GM12874 (cell line): ENCODE results near the gene VWA8.

ENCODE experiments used
- TF ChIP-seq, protein P1 (sequence below): IDR thresholded peaks from 2 replicates; pipeline ENCODE4 v1.5.1; 2011; ENCODE audit warnings: low read depth, mild to moderate bottlenecking, control low read depth, low read length, moderate library complexity; ENCODE audit not compliant: insufficient read depth

VWA8 gene

DNA sequence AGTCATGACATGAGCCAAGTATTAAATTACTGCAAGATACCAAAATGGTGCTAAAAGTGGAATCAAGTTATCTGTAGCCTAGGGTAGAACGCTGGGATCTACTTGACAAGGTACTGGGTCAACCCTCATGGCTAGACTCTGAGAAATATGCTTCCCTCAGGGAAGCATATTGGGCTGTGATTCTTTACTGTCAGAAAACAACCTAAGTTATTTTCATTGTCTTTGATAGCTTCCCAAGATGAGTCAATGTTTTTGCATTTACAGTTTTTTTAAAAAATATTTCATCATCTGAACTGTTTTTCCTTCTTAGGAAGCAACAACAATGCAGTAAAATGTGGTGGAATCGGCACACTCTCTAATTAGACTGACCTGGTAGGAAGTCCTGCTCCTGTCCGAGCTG lies 285.6 kb downstream of the VWA8 start:
- TF ChIP-seq, protein P1, sequence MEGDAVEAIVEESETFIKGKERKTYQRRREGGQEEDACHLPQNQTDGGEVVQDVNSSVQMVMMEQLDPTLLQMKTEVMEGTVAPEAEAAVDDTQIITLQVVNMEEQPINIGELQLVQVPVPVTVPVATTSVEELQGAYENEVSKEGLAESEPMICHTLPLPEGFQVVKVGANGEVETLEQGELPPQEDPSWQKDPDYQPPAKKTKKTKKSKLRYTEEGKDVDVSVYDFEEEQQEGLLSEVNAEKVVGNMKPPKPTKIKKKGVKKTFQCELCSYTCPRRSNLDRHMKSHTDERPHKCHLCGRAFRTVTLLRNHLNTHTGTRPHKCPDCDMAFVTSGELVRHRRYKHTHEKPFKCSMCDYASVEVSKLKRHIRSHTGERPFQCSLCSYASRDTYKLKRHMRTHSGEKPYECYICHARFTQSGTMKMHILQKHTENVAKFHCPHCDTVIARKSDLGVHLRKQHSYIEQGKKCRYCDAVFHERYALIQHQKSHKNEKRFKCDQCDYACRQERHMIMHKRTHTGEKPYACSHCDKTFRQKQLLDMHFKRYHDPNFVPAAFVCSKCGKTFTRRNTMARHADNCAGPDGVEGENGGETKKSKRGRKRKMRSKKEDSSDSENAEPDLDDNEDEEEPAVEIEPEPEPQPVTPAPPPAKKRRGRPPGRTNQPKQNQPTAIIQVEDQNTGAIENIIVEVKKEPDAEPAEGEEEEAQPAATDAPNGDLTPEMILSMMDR: no peak

DNA sequence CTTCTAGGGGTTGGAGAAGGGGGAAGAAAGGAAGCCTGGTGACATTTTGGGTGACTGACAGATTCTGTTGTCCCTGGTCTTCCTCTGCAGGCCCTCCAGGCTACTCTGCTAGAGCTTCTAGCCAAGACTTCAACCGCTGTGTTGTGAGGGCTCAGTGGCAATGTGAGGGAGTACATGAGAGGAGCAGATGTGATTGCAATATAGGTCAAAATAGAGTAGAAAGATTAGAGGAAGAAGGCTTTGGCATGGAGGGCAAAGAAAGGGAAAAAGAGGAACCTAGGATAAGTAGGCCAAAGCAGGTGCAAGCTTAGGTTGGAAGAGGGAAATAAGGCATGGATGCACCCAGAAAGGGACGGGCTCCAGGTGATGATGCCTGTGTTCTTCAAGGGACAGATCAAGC lies 286.7 kb downstream of the VWA8 start:
- TF ChIP-seq, protein P1: no peak

DNA sequence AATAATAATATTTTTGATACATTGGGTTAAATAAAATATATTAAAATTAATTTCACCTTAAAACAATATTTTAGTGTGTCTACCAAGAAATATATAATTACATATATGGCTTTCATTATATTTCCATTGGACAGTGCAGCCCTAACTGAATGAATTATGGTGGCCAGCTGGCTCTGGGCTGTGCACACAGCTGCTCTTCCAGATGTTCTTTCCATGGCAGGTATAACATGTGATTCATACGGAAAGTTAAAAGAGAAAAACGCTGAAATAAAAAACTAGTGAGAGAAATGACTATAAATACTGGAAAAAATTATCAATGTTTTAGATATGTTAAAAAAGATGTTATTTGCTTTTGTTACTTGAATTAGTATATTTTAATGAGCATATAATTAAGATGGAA lies 287.3 kb downstream of the VWA8 start:
- TF ChIP-seq, protein P1: no peak

DNA sequence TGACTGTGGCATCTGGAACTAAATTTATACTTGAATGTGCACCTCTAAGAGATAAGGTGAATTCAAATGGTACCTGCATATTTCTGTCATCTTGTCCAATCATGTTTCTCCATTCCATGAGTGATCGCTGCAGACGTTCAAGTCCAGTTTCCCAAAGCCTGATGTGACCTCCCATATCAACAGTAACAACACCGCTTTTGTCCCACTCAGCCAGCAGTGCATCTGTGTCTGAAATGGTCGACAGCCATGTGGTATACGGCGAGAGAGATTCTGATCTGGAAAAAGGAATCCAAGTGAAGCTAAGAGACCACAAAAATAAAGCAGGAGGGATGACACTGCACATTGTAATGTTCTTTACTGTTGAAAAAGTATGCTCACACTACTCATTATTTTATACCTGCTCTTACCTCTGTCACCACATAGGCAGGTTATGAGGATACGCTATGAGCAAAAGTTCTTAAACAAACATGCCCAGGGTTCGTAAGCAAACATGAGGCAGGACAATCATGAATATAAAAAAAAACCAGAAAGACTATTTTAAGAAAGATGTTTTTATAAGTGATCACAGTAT lies 290.0 kb downstream of the VWA8 start:
- TF ChIP-seq, protein P1: no peak

DNA sequence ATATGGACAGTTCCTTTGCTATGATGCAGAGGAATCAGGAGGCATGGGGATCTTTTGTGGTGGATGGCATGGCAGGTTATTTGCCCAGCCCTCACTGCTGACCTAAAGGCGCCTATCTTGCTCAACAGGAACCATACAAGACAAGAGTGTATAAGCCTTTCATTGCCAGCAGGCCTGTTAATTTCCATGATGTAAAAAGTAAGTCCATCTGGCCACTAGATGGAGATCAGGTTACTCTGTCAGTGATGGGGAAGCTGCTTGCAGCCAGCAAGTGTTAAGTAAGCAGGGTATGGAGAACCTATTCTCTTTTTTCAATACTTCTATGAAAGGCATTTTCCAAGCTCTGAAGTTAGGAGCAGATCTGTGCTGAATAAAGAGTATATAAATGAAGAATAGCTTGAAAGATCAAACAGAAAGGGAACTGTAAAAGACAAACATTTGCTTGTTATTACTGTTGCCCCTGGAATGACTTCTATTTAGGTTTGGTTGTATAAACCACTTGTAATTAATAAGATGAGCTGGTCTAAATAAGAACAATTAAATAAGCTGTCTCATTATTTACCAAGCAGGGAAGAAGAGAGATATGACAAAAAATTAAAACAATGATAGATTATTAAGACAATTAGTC lies 292.7 kb downstream of the VWA8 start:
- TF ChIP-seq, protein P1: peak; percentile 64

DNA sequence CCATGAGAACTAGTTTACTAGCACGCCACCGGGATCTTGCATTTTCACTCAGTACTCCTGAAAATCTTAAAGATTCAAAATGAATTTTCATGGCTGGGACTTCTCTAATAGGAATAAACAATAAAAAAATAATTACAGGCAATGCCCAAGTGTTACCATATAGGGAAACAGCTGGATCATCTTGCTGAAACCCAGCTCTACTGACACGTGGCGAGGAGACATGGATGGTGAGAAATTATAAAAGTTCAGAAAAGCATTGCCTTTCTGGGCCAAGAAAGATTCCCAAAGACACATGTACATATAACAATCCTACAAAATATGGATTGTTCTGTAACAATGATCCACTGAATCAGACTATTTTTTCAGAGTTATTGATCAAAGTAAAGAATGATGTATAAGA lies 294.3 kb downstream of the VWA8 start:
- TF ChIP-seq, protein P1: no peak

DNA sequence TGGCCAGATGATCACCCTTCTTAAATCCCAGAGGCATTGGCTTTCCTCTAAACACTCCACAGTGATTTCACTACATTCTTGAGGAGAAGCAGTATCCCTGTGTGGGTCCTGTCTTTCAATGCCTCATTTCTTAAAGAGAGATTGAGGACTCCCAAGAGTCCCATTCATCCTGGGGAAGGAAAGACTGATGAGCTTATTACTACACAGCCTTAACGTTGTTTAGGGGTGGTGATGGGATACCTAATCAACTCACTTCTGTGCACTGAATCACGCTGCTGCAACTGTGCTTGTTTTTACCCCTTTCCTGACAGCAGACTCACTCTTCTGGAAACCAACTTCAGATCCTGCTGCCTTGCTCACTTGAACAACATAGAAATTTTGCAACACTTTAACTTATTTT lies 300.5 kb downstream of the VWA8 start:
- TF ChIP-seq, protein P1: no peak
